ENCODE data around the gene KMT2D.

GRCh38 chr12:49068879-49069506, 8.4 kb upstream of the KMT2D start:
- TF ChIP-seq EZH2 (IDR thresholded peaks at IDR 0.05; ENCODE audit: low read depth, low read length, severe bottlenecking) (no peak), RAD21 (IDR thresholded peaks at IDR 0.05 in 1 of 2, conservative IDR thresholded peaks at IDR 0.05 in 1 of 2; ENCODE audit: low read depth in 2 of 2, low read length in 2 of 2) (no peak), EP300 (IDR thresholded peaks at IDR 0.05; ENCODE audit: borderline replicate concordance in 1 of 2, low read depth in 2 of 2, low read length in 2 of 2) (no peak), CTCF (IDR thresholded peaks at IDR 0.05; ENCODE audit: control extremely low read depth in 1 of 3, insufficient read depth in 1 of 3, low read depth in 1 of 3, low read length in 3 of 3) (no peak), HDAC2 (IDR thresholded peaks at IDR 0.05; ENCODE audit: borderline replicate concordance in 1 of 2, low read depth in 2 of 2, low read length in 2 of 2) (no peak), POLR2AphosphoS5 (IDR thresholded peaks at IDR 0.05; ENCODE audit: low read depth, low read length) (no peak)

Data from H1 (cell line).